Measurements from ENCODE around the gene NOTCH2. TPM values are rescaled to one million over a fixed set of nuclear protein-coding genes. Genes with fewer than 3 reads are reported as not detected.

NOTCH2 gene
- total RNA-seq, 1 donor from 2014 or later = 131 TPM

GRCh38 chr1:119908661-119909060 is 160.8 kb downstream of the NOTCH2 start:
- DNase-seq (ENCODE audit: low spot score) = no peak

GRCh38 chr1:119906927-119907652 is 162.4 kb downstream of the NOTCH2 start:
- peak; percentile 72 for DNase-seq (ENCODE audit: low spot score)

GRCh38 chr1:119903443-119903835 is 166.0 kb downstream of the NOTCH2 start:
- DNase-seq (ENCODE audit: low spot score) = no peak

- DNase-seq (ENCODE audit: low spot score) = no peak
Measured at GRCh38 chr1:119902775-119903442, 166.6 kb downstream of the NOTCH2 start.

GRCh38 chr1:119898981-119899720 is 170.3 kb downstream of the NOTCH2 start:
- DNase-seq (ENCODE audit: low spot score) = no peak

- DNase-seq (ENCODE audit: low spot score) = no peak
Measured at GRCh38 chr1:119898530-119898929, 170.9 kb downstream of the NOTCH2 start.

GRCh38 chr1:119896303-119896702 is 173.2 kb downstream of the NOTCH2 start, which contains the start of gene ADAM30:
Gene ADAM30 (minus strand): TSS chr1:119896515. CDS start chr1:119896336, 179 bp downstream.
- DNase-seq (ENCODE audit: low spot score) = no peak

GRCh38 chr1:119895102-119895501 is 174.4 kb downstream of the NOTCH2 start:
- DNase-seq (ENCODE audit: low spot score) = no peak

GRCh38 chr1:119893827-119894700 is 175.4 kb downstream of the NOTCH2 start:
- no peak for DNase-seq (ENCODE audit: low spot score)

GRCh38 chr1:119893238-119893791 is 176.1 kb downstream of the NOTCH2 start:
- no peak for DNase-seq (ENCODE audit: low spot score)

- DNase-seq (ENCODE audit: low spot score) = no peak
Measured at GRCh38 chr1:119891386-119891785, 178.1 kb downstream of the NOTCH2 start.

GRCh38 chr1:119888476-119888875 is 181.0 kb downstream of the NOTCH2 start:
- DNase-seq (ENCODE audit: low spot score) = no peak

- no peak for DNase-seq (ENCODE audit: low spot score)
Measured at GRCh38 chr1:119887427-119887826, 182.0 kb downstream of the NOTCH2 start.

GRCh38 chr1:119885903-119886783 is 183.3 kb downstream of the NOTCH2 start:
- DNase-seq (ENCODE audit: low spot score) = peak; percentile 56

GRCh38 chr1:119884711-119885110 is 184.8 kb downstream of the NOTCH2 start:
- no peak for DNase-seq (ENCODE audit: low spot score)

- no peak for DNase-seq (ENCODE audit: low spot score)
Measured at GRCh38 chr1:119883826-119884225, 185.6 kb downstream of the NOTCH2 start.

- DNase-seq (ENCODE audit: low spot score) = no peak
Measured at GRCh38 chr1:119882132-119883049, 187.1 kb downstream of the NOTCH2 start.

GRCh38 chr1:119879510-119880434 is 189.7 kb downstream of the NOTCH2 start:
- DNase-seq (ENCODE audit: low spot score) = no peak

Data from mucosa of gallbladder (tissue), 1 donor.